Measurements from ENCODE around the gene BICRAL. TPM values are rescaled to one million over a fixed set of nuclear protein-coding genes. Genes with fewer than 3 reads are reported as not detected.

The BICRAL gene
- total and polyA plus RNA-seq, 2 of the 4 experiments (the other 2 are of a cell fraction): 4.0 to 6.1 TPM

DNA sequence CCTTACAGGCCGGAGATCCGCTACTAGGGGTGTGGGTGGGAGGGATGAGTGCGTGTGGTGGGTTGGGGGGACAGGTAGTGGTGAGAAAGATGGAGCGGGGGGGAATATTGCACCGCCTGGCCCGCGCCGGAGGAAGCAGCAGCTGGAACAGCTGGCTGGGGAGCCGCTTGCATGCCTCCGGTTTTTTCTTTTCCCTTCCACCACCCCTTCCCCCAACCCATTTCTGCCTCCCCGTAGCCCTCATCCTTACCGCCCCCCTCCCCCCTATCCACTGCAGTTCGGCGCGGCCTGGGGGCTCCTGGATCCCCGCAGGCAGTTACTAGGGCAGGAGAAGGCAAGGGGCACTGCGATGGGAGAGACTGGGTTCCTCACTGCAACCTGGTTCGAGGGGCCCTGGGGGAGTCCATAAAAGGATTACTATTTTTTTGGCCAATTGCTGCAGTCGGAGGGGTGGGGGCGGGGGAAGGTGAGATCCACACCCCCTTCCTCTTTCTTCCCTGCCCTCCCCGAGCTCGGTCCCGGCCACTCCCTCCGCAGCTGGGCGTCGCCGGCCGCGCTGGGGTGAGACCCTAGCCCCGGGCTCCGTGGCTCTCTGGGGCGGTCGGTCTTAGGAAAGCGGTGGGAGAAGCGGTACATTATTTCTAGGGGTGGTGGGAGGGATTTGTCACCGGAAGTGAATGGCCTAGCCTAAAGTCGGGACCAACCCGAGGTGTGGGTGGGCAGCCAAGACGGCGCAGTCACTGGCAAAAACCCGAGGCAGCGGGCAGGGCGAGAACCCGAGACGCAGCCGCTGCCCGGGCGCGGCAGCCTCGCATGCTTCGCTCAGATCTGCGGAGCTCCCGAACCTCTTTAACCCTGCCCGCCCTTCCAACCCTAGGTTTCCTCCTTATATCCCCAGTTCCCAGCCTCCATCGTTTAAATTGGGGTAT lies 35.1 kb upstream of the BICRAL start (continued):
- TF ChIP-seq MAZ (IDR thresholded peaks at IDR 0.05; ENCODE audit: borderline replicate concordance, low read depth, low read length): peak; percentile 67
- no peak for TF ChIP-seq CEBPB (IDR thresholded peaks at IDR 0.05; ENCODE audit: low read depth, low read length)
- no peak for TF ChIP-seq SMC3 (IDR thresholded peaks at IDR 0.05; ENCODE audit: low read depth, low read length)
